ENCODE measurements around the gene KIFC1.
"Not testable (repeated sequence)": the region's sequence is repeated elsewhere in the genome, so short reads cannot be mapped to it uniquely, and the experiment has no call there.

DNA sequence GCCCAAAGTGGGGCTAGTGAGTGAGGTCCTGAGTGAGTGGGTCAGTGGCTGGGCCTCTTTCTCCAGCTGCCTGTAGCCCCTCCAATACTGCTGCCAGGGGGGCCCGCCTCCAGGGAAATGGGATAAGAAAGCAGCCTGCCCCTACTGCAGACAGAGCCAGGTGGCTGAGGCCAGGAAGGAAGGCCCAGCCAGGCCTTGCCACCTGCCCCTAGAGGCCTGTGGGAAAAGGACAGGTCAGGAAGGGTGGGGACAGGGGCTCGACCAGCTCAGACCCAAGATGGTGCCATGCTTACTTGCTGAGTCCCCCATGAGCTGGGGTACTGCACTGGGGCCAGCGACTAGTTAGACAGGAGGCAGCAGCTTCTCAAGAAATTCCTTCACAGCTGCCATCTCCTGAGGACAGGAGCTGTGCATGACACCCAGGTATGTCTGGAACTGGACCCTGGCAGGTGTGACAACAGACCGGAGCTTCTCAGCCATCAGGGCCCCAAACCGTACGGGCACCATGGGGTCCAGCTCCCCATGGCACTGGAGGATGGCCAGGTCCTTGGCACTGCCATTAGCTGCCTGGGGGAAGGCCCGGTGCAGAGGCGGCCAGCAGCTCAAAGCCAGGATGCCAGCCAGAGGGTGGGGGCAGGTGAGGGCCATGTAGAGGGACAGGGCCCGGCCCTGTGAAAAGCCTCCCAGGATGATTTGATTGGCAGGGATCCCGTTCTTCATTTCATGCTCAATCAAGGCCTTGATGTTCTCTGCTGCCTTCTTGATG, 26.2 kb upstream of the KIFC1 start:
- TF ChIP-seq POLR2AphosphoS5 (IDR thresholded peaks at IDR 0.05; ENCODE audit: borderline replicate concordance, low read depth, low read length); EZH2 (IDR thresholded peaks at IDR 0.05): not testable (repeated sequence)
